HG03565 (cell line): ENCODE data around the gene CLDN6.

Experiments used
- ATAC-seq: cut with Tn5 transposase; IDR thresholded peaks from one replicate; pipeline ENCODE4 v1.9.1; 2021; ENCODE audit warnings: mild to moderate bottlenecking, moderate library complexity; ENCODE audit not compliant: unreplicated experiment

The CLDN6 gene

DNA sequence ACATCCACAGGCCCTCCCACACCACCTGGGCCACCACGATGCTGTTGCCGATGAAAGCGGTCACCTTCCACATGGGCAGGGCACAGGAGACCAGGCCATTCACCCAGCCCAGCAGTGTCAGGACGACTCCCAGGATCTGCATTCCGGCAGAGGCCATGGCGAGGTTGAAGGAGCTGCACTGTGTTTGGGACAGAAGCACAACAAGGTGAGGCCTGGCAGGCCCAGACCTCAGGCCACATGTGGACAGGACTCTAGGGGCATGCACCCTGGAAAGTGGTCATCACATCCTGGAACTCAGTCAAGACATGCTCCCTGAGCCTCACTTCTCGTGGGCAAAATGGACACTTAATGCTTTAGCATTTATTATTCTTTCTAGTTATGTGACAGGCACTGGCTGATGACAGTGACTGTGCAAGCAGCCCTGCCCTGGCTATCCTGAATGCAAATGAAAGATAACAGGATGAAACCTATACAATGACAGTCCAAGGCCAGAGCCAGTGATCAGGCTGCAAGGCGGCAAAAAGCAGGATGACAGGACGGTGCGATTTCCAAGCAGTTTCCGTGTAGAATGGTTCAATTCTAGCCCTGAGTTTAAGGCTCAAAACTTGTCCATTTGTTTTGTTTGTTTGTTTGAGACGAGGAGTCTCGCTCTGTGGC, 2.0 kb downstream of the CLDN6 start:
- ATAC-seq, result no peak

DNA sequence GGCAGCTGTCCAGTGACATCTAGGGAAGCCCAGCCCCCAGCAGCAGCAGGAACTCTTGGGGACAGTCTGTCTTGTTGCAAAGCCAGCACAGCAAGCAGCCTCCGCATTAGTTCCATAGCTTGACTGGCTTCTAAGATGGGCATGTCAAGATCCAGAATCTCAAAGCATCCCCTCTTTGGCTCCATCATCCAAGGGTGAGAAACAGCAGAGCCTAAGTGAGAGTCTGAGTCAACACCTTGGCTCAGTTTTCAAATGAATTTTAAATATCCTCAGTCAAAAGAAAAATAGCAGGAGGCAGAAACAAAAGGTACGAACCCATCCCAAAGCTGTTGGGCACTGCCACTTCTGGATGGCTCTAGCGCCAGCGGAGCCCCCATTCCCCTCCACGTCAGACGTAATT, 3.0 kb downstream of the CLDN6 start:
- no peak for ATAC-seq

DNA sequence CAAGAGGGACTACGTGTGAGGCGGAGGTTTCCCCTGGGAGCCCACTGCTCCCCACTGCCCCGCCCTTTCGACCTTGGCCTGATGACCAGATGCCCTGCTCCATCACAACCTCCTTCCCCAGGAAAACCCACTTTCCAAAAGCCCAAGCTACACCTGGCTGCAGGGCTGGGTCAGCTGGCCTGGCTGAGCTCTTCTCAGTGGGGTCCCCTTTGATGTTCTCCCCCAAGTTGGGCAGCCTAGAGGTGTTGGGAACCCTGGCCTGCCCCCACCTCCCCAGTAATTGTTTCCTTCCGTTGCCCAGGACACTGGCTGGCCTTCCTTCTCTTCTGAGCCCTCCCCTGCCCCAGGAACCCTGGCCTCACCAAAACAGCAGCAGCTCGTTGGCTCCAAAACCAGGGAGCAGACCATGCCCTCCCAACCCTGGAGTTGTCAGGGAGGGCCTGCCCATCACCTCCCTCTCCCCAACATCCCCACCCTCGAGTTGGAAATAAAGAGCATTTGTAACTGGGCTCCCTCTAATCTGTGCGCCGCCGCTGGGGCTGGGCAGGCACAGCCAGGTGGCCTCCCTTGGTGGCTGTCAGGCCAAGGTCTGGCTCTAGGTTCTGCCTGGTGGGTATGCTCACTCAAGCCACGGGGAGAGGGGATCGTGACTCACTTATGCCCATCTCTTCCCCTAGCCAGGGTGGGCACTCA, 3.8 kb downstream of the CLDN6 start:
- no peak for ATAC-seq

GRCh38 chr16:3013491-3013951, 4.5 kb downstream of the CLDN6 start:
- no peak for ATAC-seq

- ATAC-seq, result no peak
Measured at GRCh38 chr16:3012828-3013420, 5.1 kb downstream of the CLDN6 start, which contains the start of gene CLDN9. Gene CLDN9 (plus strand): TSS chr16:3012923. CDS start chr16:3013363, 440 bp downstream.

DNA sequence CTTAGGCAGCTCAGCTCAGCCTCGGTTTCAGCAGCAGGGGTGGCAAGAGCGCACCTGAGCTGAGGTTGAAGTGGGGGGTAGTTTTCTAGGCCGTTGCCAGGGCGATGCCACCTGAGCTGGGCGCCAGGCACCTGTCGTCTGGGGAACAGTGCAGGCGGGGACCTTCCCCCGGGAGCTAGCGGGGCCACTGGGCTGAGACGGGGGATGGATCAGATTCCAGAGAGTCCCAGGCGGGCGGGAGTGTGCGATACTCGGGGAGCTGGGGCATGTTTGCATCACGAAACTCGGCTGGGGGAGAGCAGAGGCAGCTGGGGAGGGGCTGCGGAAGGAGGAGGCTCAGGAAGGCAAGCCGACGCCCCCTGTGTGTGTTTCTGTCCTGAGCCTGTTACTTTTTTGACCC, 5.7 kb downstream of the CLDN6 start:
- ATAC-seq, result no peak

DNA sequence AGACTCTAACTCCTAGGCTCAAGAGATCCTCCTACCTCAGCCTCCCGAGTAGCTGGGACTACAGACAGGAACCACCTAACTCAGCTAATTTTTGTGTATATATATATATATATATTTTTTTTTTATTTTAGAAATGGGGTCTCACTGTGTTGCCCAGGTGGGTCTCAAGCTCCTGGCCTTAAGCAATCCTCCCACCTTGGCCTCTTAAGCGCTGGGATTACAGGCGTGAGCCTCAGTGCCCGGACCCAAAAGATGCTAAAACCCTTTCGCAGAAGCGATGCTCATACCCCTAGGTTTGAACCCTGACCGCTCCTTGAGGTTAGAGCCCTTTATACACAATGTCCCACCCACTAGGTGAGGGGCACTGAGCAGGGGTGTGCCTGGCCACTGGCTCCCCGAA, 7.5 kb downstream of the CLDN6 start:
- no peak for ATAC-seq

- ATAC-seq, result no peak
Measured at GRCh38 chr16:3009568-3010390, 8.2 kb downstream of the CLDN6 start.

DNA sequence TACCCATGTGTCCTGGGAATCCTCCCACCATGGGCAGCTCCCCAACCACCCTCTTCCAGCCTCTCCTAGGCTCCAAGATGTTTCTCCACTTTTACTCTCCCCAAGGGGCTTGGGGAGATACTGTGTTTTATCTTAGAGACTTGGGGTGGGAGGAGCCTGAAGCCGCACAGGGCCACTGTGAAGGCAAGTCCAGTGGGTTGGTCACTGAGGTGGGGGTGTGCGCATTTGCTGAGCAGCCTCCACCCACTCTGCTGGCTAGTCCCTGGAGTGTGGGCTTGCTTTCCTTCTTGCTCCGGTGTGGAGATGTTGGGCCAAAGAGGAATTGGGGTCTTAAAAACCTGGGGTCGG, 9.3 kb downstream of the CLDN6 start:
- no peak for ATAC-seq

GRCh38 chr16:3007957-3008689, 9.9 kb downstream of the CLDN6 start:
- no peak for ATAC-seq

DNA sequence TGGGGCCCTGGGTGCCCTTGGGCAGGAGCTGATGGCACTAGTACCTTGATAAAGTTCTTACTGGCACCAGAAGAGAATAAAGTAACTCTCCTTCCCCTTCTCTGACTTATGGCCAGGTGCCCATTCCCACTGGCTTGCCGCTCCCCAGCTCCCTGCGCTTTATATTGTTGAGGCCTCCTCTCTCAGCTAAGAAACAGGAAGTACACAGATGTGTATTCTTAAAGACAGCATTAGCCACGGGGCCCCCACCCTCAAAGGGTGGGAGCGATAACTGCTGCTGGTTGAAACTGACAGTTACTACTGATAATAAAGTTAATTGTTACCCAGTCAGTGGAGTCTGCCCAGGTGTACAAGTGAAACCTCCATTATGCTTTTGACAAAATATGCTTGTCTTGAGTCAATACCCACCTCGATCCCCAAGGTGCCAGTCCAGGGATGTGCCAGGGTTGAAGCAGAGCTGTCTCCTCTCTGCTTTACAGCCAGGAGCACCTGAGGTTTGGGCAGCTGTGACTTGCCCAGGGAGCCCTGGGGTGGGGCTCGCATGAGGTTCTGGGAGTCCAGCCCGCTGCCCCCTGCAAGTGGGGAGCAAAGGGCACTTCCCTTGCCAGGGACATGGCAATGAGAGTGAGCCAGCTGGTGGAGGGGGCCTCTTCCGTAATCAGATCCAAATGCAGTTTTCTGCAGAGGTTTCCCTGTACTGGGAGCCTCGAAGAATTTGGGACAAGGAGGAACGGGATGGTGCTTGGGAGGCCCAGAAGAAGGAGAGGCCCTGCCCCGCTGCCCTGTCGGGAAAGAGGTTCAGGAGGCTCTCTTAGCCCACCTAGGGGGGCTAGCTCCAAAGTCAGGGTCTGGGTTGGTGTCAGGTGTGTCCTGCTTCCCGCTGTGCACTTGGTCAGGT, 10.7 kb downstream of the CLDN6 start:
- ATAC-seq, result no peak

DNA sequence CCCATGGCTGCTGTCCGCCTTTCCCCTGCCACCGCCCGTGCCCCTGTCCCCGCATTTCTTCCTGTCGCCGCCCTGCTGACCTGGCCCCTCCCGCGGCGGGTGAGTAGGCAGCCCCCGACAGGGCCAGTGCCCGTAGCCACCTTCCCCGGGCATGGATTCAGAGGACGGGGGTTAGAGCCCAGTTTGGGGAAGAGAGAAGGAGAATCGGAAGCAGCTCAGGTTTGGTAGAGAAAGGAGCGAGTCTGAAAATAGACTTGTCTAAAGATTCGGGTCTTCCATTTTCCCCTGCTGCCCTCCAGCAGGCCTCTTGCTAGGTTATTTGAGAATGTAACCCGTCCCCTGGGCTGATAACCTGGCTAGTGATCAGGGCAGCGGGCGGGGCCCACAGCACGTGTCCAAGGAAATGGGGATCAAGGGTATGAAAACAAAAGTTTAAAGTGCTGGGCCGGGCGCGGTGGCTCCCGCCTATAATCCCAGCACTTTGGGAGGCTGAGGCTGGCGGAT, 13.2 kb downstream of the CLDN6 start:
- no peak for ATAC-seq

- ATAC-seq, result no peak
Measured at GRCh38 chr16:3004319-3004718, 13.7 kb downstream of the CLDN6 start.

DNA sequence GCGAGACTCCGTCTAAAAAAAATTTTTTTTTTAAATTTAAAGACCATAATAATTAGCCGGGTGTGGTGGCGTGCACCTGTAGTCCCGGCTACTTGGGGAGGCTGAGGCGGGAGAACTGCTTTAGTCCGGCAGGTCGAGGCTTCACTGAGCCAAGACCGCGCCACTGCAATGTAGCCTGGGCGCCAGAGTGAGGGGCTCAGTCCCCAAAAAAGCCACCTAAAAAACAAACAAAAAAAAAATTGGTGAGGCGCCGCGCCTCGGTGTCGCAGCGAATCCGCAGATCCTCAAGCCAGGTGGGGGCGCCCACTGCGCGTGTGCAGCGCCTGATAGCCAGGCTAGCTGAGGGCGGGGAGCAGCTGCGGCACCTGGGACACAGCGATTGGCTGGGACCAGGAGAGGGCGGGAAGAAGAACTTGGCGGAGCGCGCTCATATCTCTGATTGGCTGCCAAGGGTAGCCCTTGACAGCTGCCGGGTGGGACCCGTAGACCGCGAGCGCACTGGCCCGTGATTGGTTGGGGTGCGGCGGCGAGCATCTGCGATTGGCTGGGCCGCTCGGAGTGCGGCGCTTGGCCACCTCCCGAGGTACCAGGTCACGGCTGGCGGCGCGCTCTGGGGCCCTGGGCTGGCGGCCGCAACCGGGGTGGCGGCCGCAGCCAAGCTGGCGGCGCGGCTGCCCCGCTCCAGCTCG, 14.3 kb downstream of the CLDN6 start:
- ATAC-seq, result peak; percentile 88

DNA sequence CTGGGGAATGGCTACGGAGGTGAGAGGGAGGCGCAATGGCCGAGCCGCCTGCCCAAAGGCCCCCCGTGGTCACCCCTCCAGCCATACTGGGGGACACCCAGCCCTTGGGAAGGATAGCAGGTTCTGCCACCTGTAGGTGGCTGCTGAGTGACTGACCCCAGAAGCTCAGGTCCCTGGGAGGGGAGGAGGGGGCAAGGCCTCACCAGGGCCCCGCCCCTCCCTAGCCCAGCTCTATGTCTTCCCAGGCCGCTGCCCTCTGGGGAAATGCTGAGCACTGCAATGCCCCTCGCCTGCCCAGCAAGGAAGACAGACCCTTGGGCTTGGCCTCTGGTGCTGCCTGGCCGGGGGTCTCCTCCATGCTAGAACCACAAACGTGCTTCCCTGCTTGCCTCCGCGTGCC, 16.7 kb downstream of the CLDN6 start:
- no peak for ATAC-seq

DNA sequence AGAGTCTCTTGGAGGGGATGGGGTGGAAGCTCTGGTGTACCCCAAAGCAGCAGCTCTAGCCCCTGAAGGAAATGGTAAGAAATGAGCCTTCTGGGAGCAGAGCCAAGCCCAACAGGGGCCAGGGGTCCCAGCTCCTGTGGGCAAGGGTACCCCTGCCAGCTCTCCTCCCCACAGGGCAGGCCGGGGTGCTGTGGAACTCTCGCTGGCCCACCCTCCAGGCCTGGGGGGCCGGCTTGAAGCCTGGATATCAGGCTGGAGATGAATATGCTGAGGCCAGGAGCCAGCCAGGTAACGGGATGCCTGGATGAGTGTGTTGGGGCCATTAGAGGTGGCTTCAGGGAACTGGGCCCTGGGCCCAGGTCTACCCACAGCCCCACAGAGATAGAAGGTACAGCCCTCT, 17.4 kb downstream of the CLDN6 start:
- ATAC-seq, result no peak

DNA sequence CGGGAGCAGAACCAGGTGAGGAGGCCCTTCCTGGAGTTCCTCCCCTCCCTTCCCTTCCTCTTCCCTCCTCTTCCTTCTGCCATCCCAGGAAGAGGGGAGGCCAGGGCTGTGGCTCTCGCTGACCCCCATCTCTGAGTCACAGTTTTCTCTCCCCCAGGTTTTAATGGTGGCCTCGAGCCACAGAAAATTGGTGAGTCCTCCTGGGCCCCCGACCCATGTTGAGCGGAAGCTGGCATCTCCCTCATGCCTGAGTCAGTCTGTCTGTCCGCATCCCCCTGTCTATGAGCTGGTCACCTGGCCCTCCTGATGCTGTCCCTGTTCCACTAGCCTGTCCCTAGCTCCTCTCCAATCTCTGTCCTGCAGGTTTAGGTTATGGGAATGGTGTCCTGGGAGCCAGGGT, 18.1 kb downstream of the CLDN6 start:
- ATAC-seq, result no peak

DNA sequence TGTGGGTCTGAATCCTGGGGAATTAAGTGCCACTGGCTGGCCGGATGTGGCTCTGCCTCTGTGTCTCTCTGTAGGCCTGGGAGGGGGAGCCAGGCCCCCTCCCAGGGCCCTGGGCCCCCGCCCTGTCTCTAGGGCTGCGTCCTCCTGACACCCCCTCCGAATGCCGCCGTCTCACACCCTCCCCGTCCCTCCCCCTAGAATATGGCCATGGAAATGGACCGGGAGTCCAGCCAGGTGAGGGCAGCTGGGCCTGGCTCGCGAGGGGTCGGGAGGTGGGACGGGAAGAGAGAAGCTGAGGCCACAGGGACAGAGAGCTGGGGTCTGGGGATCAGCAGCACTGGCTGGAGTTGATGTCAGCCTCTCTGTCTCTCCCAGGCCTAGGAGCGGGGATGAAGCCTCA, 21.7 kb downstream of the CLDN6 start:
- ATAC-seq, result no peak
